Peyer's patch (tissue), 4 donors: ENCODE measurements around the gene KCNQ1. TPM values are rescaled to one million over a fixed set of nuclear protein-coding genes. Genes with fewer than 3 reads are reported as not detected.
A peak's percentile ranks its signal among the peaks of the same experiment; 100 is the strongest.

ENCODE experiments used
- DNase-seq, 3 donors: peaks; one replicate each; pipeline ENCODE4 v3.0.0-alpha.2; 2017 to 2019
- H3K27ac ChIP-seq, 4 donors: fragments of 200-600 bp; sonication (generic); one replicate each; pipeline ENCODE4 v1.5.1; 2016 to 2019
- H3K27me3 ChIP-seq, 2 donors: fragments of 200-600 bp; sonication (generic); one replicate each; pipeline ENCODE4 v1.5.1; 2019
- H3K36me3 ChIP-seq, 3 donors: fragments of 200-600 bp; sonication (generic); one replicate each; pipeline ENCODE4 v1.5.1; 2016 to 2019
- H3K4me1 ChIP-seq, 4 donors: fragments of 200-600 bp; sonication (generic); one replicate each; pipeline ENCODE4 v1.5.1; 2016 to 2019
- H3K4me3 ChIP-seq, 4 donors: fragments of 200-600 bp; sonication (generic); 1 replicate in 3 of 4; 2 replicates in 1 of 4; pipeline ENCODE4 v1.5.1; 2016 to 2019; ENCODE audit warnings: mild to moderate bottlenecking in 1 of 4
- H3K9me3 ChIP-seq, 4 donors: fragments of 200-600 bp; sonication (generic); one replicate each; pipeline ENCODE4 v1.5.1; 2016 to 2019; ENCODE audit warnings: mild to moderate bottlenecking in 1 of 4
- POLR2A ChIP-seq, 2 donors: fragments of 450-650 bp; IDR thresholded peaks; one replicate each; pipeline ENCODE4 v1.5.1; 2017; ENCODE audit warnings: antibody characterized with exemption in 2 of 2, mild to moderate bottlenecking in 2 of 2, moderate library complexity in 2 of 2
- total RNA-seq, 4 donors: library from RNA; depleted of rRNA; stranded (reverse); fragments of >200 nt; gene quantifications; one replicate each; pipeline ENCODE4 v1.1.0, GENCODE V29; 2016
- TF ChIP-seq, protein P1 (sequence below), 6 experiments: fragments of 450-650 bp in 4 of 6; fragments of 200-600 bp in 2 of 6; sonication (generic) in 1 of 6; IDR thresholded peaks; one replicate each; pipeline ENCODE4 v1.5.1; 2017 to 2019; ENCODE audit warnings: antibody characterized with exemption in 6 of 6, mild to moderate bottlenecking in 3 of 6, moderate library complexity in 1 of 6

The KCNQ1 gene
- total RNA-seq, 4 donors from 2014 or later: 50.6 to 66.4 (median 54.2) TPM

DNA sequence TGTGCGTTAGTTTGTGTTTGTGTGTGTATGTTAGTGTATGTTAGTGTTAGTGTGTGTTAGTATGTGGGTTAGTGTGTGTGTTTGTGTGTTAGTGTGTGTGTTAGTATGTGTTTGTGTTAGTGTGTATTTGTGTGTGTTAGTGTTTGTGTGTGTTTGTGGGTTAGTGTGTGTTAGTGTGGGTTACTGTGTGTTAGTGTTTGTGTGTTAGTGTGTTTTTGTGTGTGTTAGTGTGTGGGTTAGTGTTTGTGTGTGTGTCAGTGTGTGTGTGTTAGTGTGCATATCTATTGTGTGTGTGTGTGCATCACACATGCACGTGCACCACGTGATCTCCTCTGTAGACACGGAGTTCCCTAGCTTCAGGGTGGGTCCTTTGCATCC lies 139.6 kb downstream of the KCNQ1 start:
- no peak overlapping the region for H3K4me3 ChIP-seq
- no peak for TF ChIP-seq POLR2A (IDR thresholded peaks at IDR 0.05)
- TF ChIP-seq, protein P1, sequence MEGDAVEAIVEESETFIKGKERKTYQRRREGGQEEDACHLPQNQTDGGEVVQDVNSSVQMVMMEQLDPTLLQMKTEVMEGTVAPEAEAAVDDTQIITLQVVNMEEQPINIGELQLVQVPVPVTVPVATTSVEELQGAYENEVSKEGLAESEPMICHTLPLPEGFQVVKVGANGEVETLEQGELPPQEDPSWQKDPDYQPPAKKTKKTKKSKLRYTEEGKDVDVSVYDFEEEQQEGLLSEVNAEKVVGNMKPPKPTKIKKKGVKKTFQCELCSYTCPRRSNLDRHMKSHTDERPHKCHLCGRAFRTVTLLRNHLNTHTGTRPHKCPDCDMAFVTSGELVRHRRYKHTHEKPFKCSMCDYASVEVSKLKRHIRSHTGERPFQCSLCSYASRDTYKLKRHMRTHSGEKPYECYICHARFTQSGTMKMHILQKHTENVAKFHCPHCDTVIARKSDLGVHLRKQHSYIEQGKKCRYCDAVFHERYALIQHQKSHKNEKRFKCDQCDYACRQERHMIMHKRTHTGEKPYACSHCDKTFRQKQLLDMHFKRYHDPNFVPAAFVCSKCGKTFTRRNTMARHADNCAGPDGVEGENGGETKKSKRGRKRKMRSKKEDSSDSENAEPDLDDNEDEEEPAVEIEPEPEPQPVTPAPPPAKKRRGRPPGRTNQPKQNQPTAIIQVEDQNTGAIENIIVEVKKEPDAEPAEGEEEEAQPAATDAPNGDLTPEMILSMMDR (IDR thresholded peaks at IDR 0.05): no peak
- H3K27me3 ChIP-seq: no peaks in the 10 kb centered on the region
- H3K36me3 ChIP-seq: no peaks in the 10 kb centered on the region
- H3K4me1 ChIP-seq: no peaks in the 10 kb centered on the region
- H3K9me3 ChIP-seq: no peaks in the 10 kb centered on the region
- H3K27ac ChIP-seq: no peak overlapping the region
- DNase-seq: no peak

DNA sequence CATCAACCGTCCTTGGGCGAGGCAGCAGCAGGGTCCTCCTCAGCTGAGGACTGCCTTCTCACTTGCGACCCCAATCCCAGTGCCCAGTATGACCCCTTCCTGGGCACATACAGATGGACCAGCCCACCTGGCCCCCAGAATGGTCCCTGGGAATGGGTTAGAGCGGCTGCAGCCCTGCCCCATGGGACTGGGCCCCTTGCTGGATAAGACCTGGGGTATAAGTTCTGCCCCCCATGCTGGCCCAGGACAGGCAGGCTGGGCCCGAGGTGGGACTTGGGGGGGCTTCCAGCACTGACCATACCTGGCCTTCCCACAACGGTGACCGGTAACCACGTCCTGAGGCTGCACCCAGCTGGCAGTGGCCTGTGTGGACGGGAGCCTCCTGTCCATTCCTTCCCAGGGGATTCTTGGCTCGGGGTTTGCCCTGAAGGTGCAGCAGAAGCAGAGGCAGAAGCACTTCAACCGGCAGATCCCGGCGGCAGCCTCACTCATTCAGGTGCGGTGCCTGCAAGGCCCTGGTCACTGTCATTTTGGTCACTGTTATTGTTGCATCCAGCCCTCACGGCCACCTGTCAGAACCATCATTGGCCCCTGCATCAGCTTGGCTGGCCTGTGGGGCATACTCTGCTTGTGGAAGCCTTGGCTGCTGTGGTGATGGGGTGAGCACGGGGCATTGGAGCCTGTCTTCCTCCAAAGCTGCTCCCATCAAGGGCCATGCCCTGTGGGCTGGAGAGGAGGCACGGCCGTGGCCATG lies 140.2 kb downstream of the KCNQ1 start:
- H3K27ac ChIP-seq: no peak overlapping the region
- H3K4me3 ChIP-seq: no peak overlapping the region
- H3K36me3 ChIP-seq: no peaks in the 10 kb centered on the region
- DNase-seq: peak in 1 of 3 donors; percentile 10
- H3K27me3 ChIP-seq: no peaks in the 10 kb centered on the region
- no peaks in the 10 kb centered on the region for H3K4me1 ChIP-seq
- no peaks in the 10 kb centered on the region for H3K9me3 ChIP-seq
- TF ChIP-seq, protein P1 (IDR thresholded peaks at IDR 0.05): no peak
- TF ChIP-seq POLR2A (IDR thresholded peaks at IDR 0.05): no peak

DNA sequence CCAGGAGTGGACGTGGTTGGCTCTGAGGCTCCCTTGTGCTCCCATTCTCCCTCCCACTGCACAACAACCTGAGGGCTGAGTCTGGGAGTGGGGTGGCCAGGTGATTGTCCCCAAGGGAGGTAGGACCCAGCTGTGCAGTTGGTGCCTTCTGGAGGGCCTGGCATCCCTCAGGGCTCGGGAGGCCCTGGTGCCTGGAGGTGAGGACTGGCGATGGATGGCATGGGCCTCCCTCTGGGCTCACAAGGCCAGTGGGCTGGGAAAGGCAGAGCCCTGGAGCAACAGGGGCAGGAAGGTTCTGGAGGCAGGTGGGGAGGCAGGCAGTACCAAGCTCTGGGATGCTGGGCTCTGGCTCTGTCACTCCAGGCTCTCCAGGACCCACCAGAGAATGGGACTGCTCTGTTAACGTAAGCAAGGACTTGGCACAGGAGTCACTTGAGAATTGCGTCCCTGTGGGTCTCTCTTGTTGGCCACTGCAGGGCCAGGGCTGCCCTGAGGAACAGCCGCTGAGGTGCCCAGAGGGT lies 140.8 kb downstream of the KCNQ1 start:
- no peaks in the 10 kb centered on the region for H3K4me1 ChIP-seq
- TF ChIP-seq, protein P1 (IDR thresholded peaks at IDR 0.05): no peak
- no peak for TF ChIP-seq POLR2A (IDR thresholded peaks at IDR 0.05)
- H3K27ac ChIP-seq: no peak overlapping the region
- H3K27me3 ChIP-seq: no peaks in the 10 kb centered on the region
- DNase-seq: peak in 2 of 3 donors; percentile 4 to 38
- H3K9me3 ChIP-seq: no peaks in the 10 kb centered on the region
- no peak overlapping the region for H3K4me3 ChIP-seq
- H3K36me3 ChIP-seq: no peaks in the 10 kb centered on the region

DNA sequence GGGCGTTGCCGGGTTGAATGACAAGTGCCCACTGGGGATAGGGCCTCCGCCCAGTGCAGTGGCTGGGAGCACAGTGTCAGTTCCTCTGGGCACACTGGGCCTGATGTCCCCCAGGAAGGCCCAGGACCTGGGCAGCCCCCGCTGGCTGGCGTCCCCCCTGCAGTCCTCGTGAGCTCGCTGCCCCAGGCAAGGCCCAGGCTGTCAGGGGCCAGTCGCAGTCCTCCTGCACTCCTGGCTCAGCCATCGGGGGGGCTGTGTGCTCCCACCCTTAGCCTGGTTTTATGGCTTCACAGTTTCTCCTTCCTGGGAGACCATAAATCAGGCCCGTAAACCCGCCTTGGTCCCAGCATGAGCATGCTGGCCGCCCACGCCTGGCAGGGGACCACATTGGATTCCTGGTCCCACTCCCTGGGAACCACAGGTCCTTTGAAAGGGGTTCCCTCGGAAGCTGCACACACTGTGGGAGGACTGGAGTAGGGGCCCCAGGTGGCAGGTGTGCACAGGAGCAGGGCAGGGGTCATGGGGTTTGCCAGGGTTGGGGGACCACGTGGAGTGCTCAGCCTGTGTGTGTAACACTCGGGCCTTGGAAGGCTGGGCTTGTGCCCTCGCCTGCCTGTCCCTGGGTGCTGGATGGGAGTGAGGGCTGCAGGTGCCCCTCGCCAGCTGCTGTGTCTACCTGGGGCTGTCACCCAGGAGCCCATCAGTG lies 141.4 kb downstream of the KCNQ1 start:
- no peak overlapping the region for H3K27ac ChIP-seq
- no peak for TF ChIP-seq POLR2A (IDR thresholded peaks at IDR 0.05)
- TF ChIP-seq, protein P1 (IDR thresholded peaks at IDR 0.05): no peak
- H3K36me3 ChIP-seq: no peaks in the 10 kb centered on the region
- DNase-seq: peak in 1 of 3 donors; percentile 32
- H3K4me3 ChIP-seq: no peak overlapping the region
- H3K9me3 ChIP-seq: no peaks in the 10 kb centered on the region
- no peaks in the 10 kb centered on the region for H3K4me1 ChIP-seq
- no peaks in the 10 kb centered on the region for H3K27me3 ChIP-seq

DNA sequence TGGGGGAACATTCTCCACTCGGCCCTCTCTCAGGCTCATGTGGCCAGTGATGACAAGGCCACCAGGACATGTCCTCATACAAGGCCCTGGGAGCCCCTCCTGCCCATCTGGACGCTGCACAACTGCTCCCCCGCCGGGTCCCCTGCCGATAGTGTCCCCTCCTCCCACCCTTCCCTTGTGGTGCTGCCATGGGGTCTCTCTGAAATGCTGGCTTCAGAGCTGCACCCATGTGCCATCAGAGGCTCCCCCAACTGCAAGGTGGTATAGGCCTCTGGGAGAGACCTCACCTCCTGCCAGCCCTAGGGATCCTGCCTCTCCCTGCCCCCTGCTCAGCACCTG lies 142.0 kb downstream of the KCNQ1 start:
- TF ChIP-seq, protein P1 (IDR thresholded peaks at IDR 0.05): no peak
- TF ChIP-seq POLR2A (IDR thresholded peaks at IDR 0.05): no peak
- Histone ChIP-seq H3K4me1 (no peaks in the 10 kb centered on the region), H3K4me3 (no peak overlapping the region), H3K36me3 (no peaks in the 10 kb centered on the region), H3K27ac (no peak overlapping the region), H3K27me3 (no peaks in the 10 kb centered on the region), H3K9me3 (no peaks in the 10 kb centered on the region)
- DNase-seq: peak in 1 of 3 donors; percentile 28
